Measurements from ENCODE around the gene RAB5IF. TPM values are rescaled to one million over a fixed set of nuclear protein-coding genes. Genes with fewer than 3 reads are reported as not detected.
"Not testable (repeated sequence)": the region's sequence is repeated elsewhere in the genome, so short reads cannot be mapped to it uniquely, and the experiment has no call there.

The RAB5IF gene
- total RNA-seq, 2 donors from 2014 or later = 50.0 to 56.0 TPM

DNA sequence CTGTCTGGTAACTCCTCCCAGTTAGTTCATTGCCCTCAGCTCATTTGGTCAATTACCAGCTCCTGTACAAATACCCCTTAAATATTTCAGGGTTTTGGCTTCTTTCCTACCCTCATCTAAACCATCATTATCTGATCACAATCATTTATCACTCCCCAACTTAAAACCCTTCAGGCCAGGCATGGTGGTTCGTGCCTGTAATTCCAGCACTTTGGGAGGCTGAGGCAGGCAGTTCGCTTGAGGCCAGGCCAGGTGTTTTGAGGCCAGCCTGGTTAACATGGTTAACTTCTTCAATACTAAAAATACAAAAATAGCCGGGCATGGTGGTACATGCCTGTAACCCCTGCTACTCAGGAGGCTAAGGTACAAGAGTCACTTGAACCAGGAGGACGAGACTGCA lies 22.8 kb upstream of the RAB5IF start:
- intact Hi-C loops (cut with DNase I) = no loop called here
- no peak for DNase-seq (ENCODE audit: low spot score)

DNA sequence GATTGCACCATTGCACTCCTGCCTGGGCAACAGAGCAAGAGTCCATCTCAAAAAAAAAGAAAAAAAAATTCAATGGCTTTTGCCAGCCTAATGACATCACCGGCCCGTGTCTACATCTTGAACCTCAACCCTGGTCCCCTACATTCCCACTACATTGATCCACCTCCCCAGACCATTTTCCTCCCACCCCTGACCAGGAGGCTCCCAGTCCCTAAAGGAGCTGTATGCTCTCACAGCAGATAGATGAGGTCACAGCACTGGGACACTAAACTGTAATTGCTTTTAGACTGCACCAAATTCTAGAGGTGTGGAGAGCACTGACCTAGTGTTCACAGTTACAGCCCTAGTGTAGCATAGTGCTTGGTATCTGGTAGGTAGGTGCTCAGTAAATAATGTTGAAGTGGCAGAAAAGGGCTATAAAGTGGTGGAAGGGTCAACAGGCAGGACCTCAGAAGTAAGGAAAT lies 21.5 kb upstream of the RAB5IF start:
- intact Hi-C loops (cut with DNase I) = no loop called here
- no peak for DNase-seq (ENCODE audit: low spot score)

DNA sequence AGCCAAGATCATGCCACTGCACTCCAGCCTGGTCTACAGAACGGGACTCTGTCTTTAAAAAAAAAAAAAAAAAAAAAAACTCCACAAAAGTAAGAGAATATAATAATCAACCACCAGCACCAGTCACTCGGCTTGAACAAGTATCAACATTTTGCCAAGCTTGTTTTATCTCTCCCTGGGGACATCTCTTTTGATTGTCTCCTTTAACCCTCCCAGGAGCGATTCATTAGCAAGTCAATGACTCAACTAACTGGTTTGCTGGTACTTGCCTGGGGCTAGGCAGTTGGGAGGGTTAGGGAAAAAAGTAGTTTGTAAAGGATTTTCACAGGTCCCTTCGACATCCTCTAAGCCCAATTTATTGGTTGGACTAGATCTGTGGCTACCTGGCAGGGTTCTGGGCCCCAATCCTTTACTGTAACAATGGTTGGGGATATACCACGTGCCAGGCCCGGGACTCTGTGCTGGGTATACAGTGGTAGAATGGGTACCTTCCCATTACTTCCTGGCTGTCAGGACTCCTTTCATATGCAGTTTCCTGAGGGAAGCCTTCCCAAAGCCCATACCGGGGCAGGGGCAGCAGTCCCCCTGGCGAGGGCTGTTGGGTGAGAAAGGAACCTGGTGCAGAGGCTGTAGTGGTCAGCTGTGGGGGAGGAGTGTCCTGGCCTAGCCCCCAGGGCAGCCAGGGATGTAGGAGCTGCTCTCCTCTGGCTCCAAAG lies 20.0 kb upstream of the RAB5IF start:
- intact Hi-C loops (cut with DNase I) = no loop called here
- DNase-seq (ENCODE audit: low spot score) = no peak

DNA sequence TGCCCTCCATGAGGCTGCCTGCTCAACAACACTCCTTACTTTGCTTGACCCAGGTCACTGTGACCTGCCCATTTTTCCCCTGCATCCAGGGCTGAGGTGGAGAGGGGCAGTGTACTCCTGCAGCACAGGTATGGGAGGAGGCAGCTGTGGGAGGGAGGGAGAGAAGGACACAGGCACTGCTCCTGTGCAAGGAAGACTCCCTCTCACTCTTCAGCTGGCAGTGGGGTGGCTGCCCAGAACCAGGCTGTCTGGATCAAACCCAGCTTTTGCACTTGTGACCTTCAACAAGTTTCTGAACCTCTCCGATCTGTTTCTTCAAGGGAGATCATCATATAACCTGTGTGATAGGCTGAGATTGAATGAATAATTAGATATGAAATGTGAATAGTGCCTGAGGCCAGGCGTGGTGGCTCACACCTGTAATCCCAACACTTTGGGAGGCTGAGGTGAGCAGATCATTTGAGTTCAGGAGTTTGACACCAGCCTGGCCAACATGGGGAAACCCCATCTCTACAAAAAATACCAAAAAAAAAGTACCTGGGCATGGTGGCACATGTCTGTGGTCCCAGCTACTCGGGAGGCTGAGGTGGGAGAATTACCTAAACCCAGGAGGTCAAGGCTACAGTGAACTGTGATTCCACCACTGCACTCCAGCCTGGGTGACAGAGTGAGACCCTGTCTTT lies 18.1 kb upstream of the RAB5IF start:
- no peak for DNase-seq (ENCODE audit: low spot score)
- intact Hi-C loops (cut with DNase I) = no loop called here

DNA sequence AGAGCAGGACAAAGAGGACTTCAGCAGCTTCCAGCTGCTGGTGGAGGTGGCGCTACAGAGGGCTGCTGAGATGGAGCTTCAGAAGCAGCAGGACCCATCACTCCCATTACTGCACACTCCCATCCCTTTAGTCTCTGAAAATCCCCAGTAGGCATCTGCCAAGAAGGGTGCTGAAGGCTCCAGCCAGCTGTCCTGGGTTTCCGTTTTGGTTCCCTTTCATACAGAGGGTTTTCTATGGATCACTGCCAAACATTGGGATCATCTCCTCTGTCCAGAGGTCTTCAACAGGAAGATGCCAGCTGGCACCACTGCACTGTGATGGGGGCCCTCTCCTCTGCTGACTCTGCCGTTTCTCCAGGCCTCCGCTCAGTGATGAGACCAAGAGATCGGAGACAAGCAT lies 14.3 kb upstream of the RAB5IF start:
- intact Hi-C loops (cut with DNase I) = no loop called here
- DNase-seq (ENCODE audit: low spot score) = no peak

DNA sequence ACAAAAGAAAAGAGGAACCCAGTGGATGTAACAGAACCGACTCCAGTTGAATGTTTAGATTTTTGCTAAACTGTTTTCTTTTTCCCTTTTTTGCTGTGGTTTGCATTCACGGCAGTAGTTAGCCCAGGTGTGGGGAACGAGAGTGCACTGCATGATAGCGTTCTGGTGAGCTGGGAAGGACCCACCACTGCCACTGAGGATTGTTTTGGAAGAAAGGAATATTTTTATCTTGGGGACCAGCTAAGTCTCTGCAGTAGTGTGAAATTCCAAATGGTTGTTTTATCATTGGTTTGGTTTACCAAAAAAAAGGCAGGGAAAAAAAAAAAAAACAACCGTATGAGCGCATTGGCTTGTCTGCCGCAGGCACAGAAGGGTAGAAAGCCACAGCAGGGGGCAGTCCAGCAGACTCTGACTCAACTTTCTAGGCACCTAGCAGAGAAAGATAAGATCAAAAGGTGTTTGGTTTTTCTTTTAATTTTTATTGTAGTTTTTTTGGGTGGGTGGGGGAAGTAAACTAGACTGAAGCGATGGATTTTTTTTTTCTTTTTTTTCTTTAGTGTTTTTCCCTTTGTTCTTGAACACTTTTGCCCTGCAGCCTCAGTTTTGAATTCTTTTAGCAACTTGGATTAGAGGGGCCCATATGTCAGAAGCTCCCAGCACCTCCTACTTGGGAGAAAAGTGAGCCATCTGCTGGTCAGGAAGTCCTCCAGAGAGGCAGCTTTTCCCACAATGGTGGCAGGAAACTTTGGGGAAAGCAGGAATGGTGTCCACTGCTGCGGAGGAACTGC lies 13.5 kb upstream of the RAB5IF start:
- no peak for DNase-seq (ENCODE audit: low spot score)
- intact Hi-C loops (cut with DNase I) = no loop called here

DNA sequence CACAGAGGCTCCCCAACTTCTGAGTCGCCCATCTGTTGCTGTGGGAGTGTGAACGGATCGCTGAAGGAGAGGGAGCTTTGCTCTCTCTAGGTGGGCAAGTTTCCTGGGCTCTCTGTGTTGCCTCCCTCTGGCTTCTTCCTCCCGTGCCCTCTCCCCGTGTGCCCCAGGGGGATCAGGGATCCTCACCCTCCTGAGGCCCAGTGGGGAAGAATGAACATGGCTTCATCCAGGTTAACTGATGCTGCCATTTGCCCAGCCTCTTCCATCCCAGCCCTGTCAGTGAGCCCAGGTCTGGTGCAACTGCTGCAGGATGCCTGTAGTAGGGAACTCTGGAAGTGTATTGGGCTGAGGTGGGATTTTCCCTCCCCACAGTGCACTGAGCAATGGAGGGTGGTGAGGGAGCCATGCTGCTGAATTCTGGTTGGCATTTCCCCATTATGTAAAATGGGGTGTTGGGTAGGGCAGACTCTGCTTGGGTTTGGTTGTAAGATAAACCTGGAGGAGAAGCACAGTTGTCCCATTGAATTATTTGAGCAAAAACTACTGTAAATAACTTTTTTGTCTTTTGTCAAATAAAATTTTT lies 12.1 kb upstream of the RAB5IF start:
- DNase-seq (ENCODE audit: low spot score) = no peak
- intact Hi-C loops (cut with DNase I) = no loop called here

DNA sequence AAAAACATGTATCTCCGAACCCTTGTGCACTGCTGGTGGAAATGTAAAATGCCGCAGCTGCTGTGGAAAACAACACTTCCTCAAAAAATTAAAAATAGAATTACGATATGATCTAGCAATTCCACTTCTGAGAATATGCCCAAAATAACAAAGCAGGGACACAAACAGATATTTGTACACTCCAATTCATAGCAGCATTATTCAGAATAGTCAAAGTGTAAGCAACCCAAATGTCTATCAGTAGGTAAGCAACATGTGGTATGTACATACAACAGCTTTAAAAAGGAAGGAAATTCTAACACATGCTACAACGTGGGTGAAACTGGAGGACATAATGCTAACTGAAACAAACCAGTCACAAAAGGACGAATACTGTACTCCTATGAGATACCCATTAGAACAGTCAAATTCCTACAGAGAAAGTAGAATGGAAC lies 5.7 kb upstream of the RAB5IF start:
- intact Hi-C loops (cut with DNase I) = loop anchor here in 1 of 2 donors (10.0 kb wide), 1 partner anchor 155 kb away; no protein-coding TSS in a partner anchor
- DNase-seq (ENCODE audit: low spot score) = no peak

DNA sequence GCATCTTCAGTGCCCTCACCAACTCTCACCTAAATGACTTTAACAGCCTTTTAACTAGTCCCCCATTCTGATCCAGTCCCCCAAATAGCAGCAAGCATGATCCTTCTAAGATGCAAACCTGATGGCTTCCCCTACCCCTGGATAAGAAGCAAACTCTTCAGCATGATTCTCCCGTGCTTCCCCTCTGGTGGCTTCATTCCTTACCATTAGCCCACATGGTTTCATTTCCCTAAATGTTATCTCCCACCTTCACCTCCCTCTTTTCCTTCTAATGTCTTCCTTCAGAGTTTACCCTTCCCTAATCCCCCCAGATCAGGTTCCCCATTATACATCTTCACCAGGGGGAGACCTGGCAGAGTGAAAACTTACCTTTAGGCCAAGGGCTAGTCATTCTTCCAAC lies 4.0 kb upstream of the RAB5IF start:
- intact Hi-C loops (cut with DNase I) = loop anchor here in 1 of 2 donors (10.0 kb wide), 1 partner anchor 153 kb away; no protein-coding TSS in a partner anchor
- no peak for DNase-seq (ENCODE audit: low spot score)

DNA sequence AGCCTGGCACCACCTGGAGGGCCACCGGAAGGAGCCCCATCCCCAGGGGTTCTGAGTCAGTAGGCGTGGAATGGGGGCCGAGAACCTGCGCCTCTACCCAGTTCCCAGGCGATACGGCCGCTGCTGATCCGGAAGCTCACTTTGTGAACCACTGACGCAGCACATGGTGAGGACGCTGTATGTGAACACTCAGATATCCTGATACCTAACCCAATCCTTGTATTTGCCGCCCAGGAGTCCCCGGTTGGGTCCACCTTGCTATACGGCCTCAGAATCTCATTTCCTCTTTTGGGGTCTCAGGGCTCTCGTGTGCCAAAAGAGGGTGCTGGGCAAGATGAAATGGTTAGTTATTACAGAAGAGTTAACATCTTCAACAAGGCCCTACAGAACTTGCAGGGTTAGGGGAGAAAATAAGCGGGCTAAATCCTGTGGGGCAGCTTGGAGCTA lies 604 bp upstream of the RAB5IF start:
- intact Hi-C loops (cut with DNase I) = loop anchor here in 1 of 2 donors (10.0 kb wide), 1 partner anchor 150 kb away; no protein-coding TSS in a partner anchor
- peak; percentile 86 for DNase-seq (ENCODE audit: low spot score)

DNA sequence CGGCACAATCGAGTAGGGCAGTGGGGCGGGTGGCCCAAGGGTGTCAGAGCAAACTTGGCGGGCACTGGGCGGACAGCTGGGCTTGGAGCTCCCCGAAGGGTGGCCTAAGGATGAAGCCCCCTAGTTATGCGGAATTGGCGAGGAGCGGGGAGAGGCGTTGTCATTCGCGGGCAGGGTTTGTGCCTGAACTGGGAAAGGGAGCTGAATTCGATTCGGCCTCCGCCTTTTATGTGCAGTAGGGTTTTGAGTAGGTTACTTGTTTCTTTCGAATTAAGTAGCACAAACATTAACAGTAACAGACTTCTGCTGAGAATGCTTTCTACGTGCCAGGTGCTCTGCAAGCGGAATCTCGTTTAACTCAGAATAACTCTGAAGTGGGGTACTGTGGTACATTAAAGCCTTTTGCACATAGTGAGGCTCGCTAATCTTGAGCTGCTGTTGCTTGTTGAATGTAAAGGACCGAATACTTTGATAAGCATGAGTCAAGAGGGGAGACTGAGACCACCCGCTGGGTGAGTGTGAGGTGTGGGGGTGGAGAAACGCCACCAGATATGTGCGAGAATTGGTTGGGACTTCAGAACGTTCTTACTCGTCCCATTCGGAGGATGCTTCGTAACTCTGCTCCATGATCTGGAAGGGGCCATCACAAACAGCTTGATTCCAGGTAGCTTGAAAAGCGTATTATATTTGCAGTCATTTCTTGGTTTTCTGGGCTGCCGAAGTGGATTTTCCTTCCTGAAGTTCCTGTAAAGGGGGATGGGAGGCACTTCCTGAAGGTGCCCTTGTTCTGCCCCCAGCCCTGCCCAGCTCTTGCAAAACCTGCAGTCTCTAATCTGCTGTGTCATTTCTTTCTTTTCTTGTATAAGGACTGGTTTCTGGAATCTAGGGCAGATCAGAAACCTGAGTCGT lies 833 bp downstream of the RAB5IF start:
- no peak for DNase-seq (ENCODE audit: low spot score)
- intact Hi-C loops (cut with DNase I) = loop anchor here in 1 of 2 donors (10.0 kb wide), 1 partner anchor 148 kb away; no protein-coding TSS in a partner anchor

DNA sequence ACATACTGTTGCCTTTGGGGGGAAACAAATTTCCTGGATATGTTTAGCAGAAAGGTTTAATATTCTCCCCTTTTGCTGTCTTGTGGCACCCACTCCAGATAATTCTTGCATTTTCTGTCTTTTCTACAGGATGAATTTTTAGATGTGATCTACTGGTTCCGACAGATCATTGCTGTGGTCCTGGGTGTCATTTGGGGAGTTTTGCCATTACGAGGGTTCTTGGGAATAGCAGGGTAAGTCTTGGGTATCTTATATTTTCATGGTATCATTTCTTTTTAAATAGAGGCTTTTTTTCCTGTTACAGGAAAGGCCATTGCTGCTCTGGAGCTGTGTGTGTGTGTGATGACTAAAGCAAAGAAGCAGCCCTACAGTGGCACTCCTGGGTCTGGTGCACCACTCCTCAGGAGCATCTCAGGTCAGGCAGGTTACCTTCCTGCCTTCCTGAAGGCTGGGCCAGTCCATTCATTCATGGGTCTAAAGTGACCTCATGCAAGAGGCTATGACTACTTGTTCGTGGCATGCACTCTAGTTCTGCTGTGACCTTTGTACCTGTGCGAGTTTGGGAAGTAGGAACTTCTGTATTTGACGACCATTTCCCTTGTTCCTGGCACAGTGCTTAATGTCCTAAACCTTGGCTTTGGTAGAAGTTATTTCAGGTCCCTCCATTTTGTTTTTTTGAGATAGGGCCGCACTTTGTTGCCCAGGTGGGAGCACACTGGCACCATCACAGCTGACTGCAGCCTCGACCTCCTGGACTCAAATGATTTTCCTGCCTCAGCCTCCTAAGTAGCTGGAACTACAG lies 2.2 kb downstream of the RAB5IF start:
- intact Hi-C loops (cut with DNase I) = loop anchor here in 1 of 2 donors (10.0 kb wide), 1 partner anchor 147 kb away; no protein-coding TSS in a partner anchor
- DNase-seq (ENCODE audit: low spot score) = no peak

DNA sequence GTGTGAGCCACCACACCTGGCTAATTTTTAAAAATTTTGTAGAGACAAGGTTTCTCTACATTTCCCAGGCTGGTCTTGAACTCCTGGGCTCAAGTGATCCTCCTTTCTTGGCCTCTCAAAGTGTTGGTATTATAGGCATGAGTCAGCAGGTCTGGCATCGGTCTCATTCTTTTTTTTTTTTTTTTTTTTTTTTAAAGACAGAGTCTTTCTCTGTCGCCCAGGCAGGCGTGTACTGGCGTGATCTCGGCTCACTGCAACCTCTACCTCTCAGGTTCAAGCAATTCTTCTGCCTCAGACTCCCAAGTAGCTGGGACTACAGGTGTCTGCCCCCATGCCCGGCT lies 2.8 kb downstream of the RAB5IF start:
- intact Hi-C loops (cut with DNase I) = loop anchor here in 1 of 2 donors (10.0 kb wide), 1 partner anchor 146 kb away; no protein-coding TSS in a partner anchor
- not testable (repeated sequence) for DNase-seq (ENCODE audit: low spot score)

DNA sequence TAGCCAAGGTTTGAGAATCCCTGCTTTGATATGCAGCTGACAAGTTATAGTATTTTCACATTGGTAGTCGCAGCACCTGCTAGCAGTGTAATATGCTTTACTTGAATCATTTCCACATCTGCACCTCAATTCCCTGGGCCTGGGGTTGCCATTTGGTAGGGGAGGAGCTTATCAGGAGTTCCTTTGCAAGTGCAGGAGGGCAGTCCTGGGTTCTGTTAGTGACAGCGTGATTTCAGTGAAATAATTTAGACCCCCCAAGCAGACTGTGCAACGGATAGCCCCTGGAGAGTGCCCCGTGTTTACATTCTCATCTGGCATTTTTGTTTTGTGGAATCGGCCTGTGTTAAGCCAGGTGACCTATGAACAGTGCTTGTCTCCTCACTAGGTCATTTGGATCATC lies 6.0 kb downstream of the RAB5IF start:
- no peak for DNase-seq (ENCODE audit: low spot score)
- intact Hi-C loops (cut with DNase I) = no loop called here

DNA sequence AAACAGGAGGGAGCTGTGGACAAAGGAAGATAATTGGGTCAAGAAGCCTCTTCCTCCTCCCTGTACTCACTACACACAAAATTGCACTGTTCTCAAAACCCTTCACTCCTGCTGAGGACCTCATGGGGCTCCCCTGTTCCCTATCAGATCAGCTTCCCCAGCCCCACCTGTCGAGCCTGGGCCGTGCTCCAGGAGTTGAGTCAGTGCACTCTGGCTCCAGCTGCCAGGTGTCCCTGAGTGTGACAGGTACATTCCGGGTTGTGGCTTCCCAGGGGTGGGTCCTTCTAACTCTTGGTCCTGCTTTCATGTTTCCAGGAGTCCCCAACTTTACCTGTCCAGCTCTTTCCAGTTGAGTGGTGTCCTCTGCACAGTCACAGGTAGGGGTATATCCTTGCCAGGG lies 8.4 kb downstream of the RAB5IF start:
- intact Hi-C loops (cut with DNase I) = no loop called here
- no peak for DNase-seq (ENCODE audit: low spot score)

DNA sequence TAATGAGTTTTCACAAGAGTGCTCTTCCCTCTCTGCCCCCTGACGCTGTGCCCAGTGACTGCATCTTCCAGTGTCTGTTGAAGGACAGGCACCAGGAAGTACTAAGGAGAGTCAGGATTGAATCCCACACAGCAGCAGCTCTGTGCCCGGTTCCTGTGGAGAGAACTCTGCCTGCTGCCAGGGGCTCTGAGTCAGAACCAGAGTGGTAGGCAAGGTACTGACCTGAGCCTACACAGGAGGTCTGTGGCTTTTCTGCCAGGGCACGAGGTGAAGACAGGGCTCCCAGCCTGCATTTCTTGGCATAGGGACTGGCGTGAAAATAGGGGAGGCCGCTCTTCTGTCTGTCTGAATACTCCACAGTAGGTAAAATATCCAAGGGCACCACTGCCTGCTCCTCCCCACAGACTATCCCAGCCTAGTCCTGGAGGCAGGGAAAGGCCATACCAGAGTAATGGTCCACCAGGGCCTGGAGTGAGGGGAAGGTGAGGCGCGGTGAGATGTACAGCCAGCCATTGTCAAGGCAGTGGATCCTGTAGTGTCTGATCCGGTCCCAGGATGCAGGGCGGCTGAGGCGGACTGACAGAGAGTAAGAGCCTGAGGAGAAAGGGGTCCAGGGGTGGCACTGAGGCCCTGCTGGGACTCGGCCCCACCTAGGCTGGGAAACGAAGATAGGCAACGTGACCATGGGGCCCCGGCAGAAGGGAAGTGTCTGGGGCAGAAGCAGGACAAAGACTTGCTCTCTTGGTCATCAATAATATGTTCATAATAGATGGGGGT lies 9.4 kb downstream of the RAB5IF start:
- no peak for DNase-seq (ENCODE audit: low spot score)
- intact Hi-C loops (cut with DNase I) = no loop called here

DNA sequence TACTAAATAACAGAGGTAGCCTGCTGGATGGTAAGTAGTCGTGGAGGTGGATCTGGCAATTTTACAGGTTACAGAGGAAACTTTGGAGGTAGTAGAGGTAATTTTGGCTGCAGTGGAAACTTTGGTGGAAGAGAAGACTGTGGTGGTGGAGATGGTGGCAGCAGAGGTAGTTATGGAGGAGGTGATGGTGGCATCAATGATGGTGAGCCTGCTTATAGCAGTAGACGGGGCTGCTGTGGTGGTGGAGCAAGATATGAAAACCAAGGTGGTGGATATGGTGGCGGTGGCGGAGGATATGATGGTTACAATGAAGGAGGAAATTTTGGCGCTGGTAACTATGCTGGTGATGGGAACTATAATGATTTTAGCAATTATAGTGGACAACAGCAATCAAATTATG lies 15.3 kb downstream of the RAB5IF start:
- intact Hi-C loops (cut with DNase I) = no loop called here

More for the DNA sequence above, 15.3 kb downstream of the RAB5IF start:
- no peak for DNase-seq (ENCODE audit: low spot score)
